SKM-1 treated with dmso at 0.1 percent for 144 hours (cell line): ENCODE results near the gene MBP.

ENCODE experiments used
- DNase-seq: peaks from one replicate; lab custom pipeline; 2025; ENCODE audit not compliant: unreplicated experiment; lab: John Stamatoyannopoulos, UW

MBP gene

GRCh38 chr18:77102259-77103040 is 30.1 kb downstream of the MBP start:
- no peak for DNase-seq

GRCh38 chr18:77101410-77102258 is 30.9 kb downstream of the MBP start:
- DNase-seq = peak; percentile 90

GRCh38 chr18:77100751-77101355 is 31.7 kb downstream of the MBP start:
- no peak for DNase-seq

GRCh38 chr18:77099485-77100370 is 32.9 kb downstream of the MBP start:
- DNase-seq = no peak

GRCh38 chr18:77098538-77099174 is 33.9 kb downstream of the MBP start:
- no peak for DNase-seq

- peak; percentile 42 for DNase-seq
Observed at GRCh38 chr18:77098029-77098428, 34.6 kb downstream of the MBP start.

GRCh38 chr18:77096936-77097886 is 35.4 kb downstream of the MBP start:
- no peak for DNase-seq

GRCh38 chr18:77095391-77096371 is 36.9 kb downstream of the MBP start:
- DNase-seq = peak; percentile 57

- DNase-seq = no peak
Observed at GRCh38 chr18:77093586-77093985, 39.0 kb downstream of the MBP start.

- DNase-seq = no peak
Observed at GRCh38 chr18:77093067-77093430, 39.5 kb downstream of the MBP start.

GRCh38 chr18:77092104-77093066 is 40.2 kb downstream of the MBP start:
- DNase-seq = no peak

GRCh38 chr18:77091366-77091765 is 41.2 kb downstream of the MBP start:
- no peak for DNase-seq

GRCh38 chr18:77090546-77091174 is 41.9 kb downstream of the MBP start:
- no peak for DNase-seq

- DNase-seq = no peak
Observed at GRCh38 chr18:77089723-77090285, 42.8 kb downstream of the MBP start.

- no peak for DNase-seq
Observed at GRCh38 chr18:77088963-77089722, 43.4 kb downstream of the MBP start.
